Activated naive CD4-positive, alpha-beta T cell treated with anti-CD3 and anti-CD28 coated beads, Interleukin-2, amount 10 ng/mL, durations not matched to agents 5 hours and 36 hours (primary cell): ENCODE data around the gene SEC22A. TPM values are rescaled to one million over a fixed set of nuclear protein-coding genes. Genes with fewer than 3 reads are reported as not detected.

Experiments
- microRNA-seq: library from miRNA; unstranded; fragments of <30 nt; microRNA quantifications from one replicate; pipeline ENCODE4 v1.2.0, GENCODE V29; 2022; ENCODE audit warnings: borderline microRNAs expressed, borderline replicate concordance
- total RNA-seq, 2 experiments: library from RNA; stranded (reverse); gene quantifications; one replicate each; pipeline ENCODE4 v1.2.3, GENCODE V29; 2021

The SEC22A gene
- total RNA-seq, result 10 to 100 TPM; 14.9 to 19.0 TPM

GRCh38 chr3:123201557-123202427 lies at the start of gene SEC22A:
TSS of gene SEC22A (plus strand) at chr3:123201943. CDS start at chr3:123209218, 7,275 bp downstream.

Small RNA genes within 50 kb of the gene (microRNA-seq; reads per million reads assigned to microRNA genes)
- not detected for gene MIR7110

Other genes starting within 250 kb of the SEC22A start
- not detected for gene SEMA5B, start 174.2 kb upstream of the SEC22A start, total RNA-seq
- gene PDIA5, start 134.9 kb upstream of the SEC22A start, total RNA-seq, result 10 to 100 TPM; 11.4 to 13.3 TPM
- not detected for gene ADCY5, start 247.1 kb downstream of the SEC22A start, total RNA-seq